KMS-11 (cell line): ENCODE results near the gene FHIT.

Experiments
- H2AFZ ChIP-seq: fragments of 200-600 bp; sonication (generic); 2 replicates; pipeline ENCODE4 v1.6.1; 2016; ENCODE audit warnings: antibody characterized with exemption, mixed run types, low read depth
- H3K27ac ChIP-seq: fragments of 200-600 bp; sonication (generic); 2 replicates; pipeline ENCODE4 v1.6.1; 2016; ENCODE audit warnings: mild to moderate bottlenecking, mixed run types
- H3K27me3 ChIP-seq: fragments of 200-600 bp; sonication (generic); 2 replicates; pipeline ENCODE4 v1.6.1; 2017; ENCODE audit warnings: mild to moderate bottlenecking, low read depth, mixed run types, moderate library complexity; ENCODE audit not compliant: insufficient read depth
- H3K36me3 ChIP-seq: fragments of 200-600 bp; sonication (generic); 2 replicates; pipeline ENCODE4 v1.6.1; 2017; ENCODE audit warnings: mild to moderate bottlenecking, mixed run types; ENCODE audit not compliant: insufficient read depth
- H3K4me1 ChIP-seq: fragments of 200-600 bp; sonication (generic); 2 replicates; pipeline ENCODE4 v1.6.1; 2016; ENCODE audit warnings: mild to moderate bottlenecking, low read depth, mixed run types; ENCODE audit not compliant: poor library complexity, severe bottlenecking
- H3K4me2 ChIP-seq: fragments of 200-600 bp; sonication (generic); 2 replicates; pipeline ENCODE4 v1.7.0; 2016; ENCODE audit warnings: mild to moderate bottlenecking, mixed run types
- H3K4me3 ChIP-seq: fragments of 200-600 bp; sonication (generic); IDR thresholded peaks from 2 replicates; pipeline ENCODE4 v1.6.1; 2017; ENCODE audit warnings: low read depth, low read length, mixed read lengths; ENCODE audit not compliant: insufficient read depth
- H3K79me2 ChIP-seq: fragments of 200-600 bp; sonication (generic); 2 replicates; pipeline ENCODE4 v1.6.1; 2016; ENCODE audit warnings: low read depth, mixed run types; ENCODE audit not compliant: insufficient read depth
- H3K9ac ChIP-seq: fragments of 200-600 bp; sonication (generic); 2 replicates; pipeline ENCODE4 v1.6.1; 2016; ENCODE audit warnings: mild to moderate bottlenecking, mixed run types
- H4K20me1 ChIP-seq: fragments of 200-600 bp; sonication (generic); 2 replicates; pipeline ENCODE4 v1.6.1; 2016; ENCODE audit warnings: mild to moderate bottlenecking, mixed run types; ENCODE audit not compliant: insufficient read depth
- CTCF ChIP-seq: fragments of 200-600 bp; sonication (generic); conservative IDR thresholded peaks from 2 replicates; pipeline ENCODE4 v1.6.1; 2017; ENCODE audit warnings: low read depth, mild to moderate bottlenecking, antibody characterized with exemption, low read length, moderate library complexity, mixed read lengths

The FHIT gene

GRCh38 chr3:60391292-60391691 lies 860.0 kb downstream of the FHIT start:
- Histone ChIP-seq H3K79me2 (no peaks in the 10 kb centered on the region), H3K27me3 (no peaks in the 10 kb centered on the region), H3K36me3 (no peaks in the 10 kb centered on the region), H3K9ac (no peak overlapping the region), H3K4me1 (no peaks in the 10 kb centered on the region), H3K4me3 (no peak overlapping the region), H3K27ac (no peak overlapping the region), H4K20me1 (no peaks in the 10 kb centered on the region), H2AFZ (no peak overlapping the region), H3K4me2 (no peak overlapping the region)
- TF ChIP-seq CTCF = no peak

DNA sequence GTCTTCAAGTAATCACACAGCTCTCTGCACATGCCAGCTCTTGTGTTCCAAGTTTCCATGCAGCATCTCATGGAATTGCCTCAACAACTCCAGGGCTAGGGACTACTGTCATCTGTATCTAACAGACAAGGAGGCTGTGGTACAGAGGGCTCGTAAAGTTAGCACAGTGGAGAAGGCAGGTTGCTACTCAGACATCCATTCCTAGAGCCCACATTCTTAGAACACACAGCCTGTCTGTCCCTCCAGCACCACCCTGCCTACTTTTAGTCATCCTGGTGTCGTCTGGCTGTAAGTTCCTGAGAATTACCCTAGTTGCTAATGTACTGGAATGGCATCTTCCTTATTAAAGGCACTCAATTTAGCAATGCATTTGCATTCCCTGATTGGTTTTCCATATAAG lies 862.5 kb downstream of the FHIT start:
- no peaks in the 10 kb centered on the region for H3K27me3 ChIP-seq
- TF ChIP-seq CTCF = no peak

DNA sequence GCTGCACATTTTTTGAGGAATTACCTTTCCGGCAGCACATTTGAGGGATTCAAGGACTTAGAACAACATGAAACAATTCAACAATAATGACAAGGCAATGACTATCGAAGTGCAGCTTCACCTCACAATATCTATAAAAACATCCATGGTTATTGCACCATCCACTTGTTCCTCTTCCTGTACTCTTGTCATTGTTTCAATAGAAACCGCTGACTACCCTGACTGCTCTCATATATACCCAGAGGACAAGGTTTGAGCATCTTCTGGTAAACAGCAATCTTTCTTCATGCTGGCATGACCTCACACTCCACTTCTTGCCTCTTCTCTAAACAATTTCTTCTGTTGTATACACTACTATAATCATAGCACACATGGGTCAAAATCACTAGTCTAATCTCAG lies 864.9 kb downstream of the FHIT start:
- no peak overlapping the region for H3K4me2 ChIP-seq
- no peaks in the 10 kb centered on the region for H3K4me1 ChIP-seq
- no peaks in the 10 kb centered on the region for H3K36me3 ChIP-seq
- H4K20me1 ChIP-seq = no peaks in the 10 kb centered on the region
- H3K27ac ChIP-seq = no peak overlapping the region
- no peak overlapping the region for H3K9ac ChIP-seq
- no peaks in the 10 kb centered on the region for H3K79me2 ChIP-seq
- H3K27me3 ChIP-seq = no peaks in the 10 kb centered on the region
- no peak overlapping the region for H3K4me3 ChIP-seq
- TF ChIP-seq CTCF = no peak
- no peak overlapping the region for H2AFZ ChIP-seq

More for the DNA sequence above, 862.5 kb downstream of the FHIT start:
- Histone ChIP-seq H3K4me2 (no peak overlapping the region), H2AFZ (no peak overlapping the region), H3K4me3 (no peak overlapping the region), H3K9ac (no peak overlapping the region), H3K27ac (no peak overlapping the region), H4K20me1 (no peaks in the 10 kb centered on the region), H3K79me2 (no peaks in the 10 kb centered on the region), H3K4me1 (no peaks in the 10 kb centered on the region), H3K36me3 (no peaks in the 10 kb centered on the region)

DNA sequence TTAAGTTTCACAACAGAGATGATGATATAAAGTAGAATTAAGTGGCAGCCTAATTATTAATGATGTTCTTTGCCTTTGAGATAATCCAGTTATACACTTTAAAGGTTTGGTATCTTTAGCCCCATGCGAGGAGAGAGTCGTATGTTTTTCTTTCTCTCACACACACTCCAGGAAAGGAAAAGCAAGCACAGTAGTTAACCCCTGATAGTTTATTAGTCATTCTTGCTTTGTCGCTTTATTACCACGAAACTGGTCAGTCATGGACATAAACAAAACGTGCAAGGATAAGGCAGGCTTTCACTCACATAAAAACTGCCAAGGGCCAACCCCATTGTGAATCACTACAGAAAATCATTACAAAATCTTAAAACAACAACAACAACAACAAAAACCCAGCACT lies 866.9 kb downstream of the FHIT start:
- no peak overlapping the region for H3K4me2 ChIP-seq
- TF ChIP-seq CTCF = no peak
- no peaks in the 10 kb centered on the region for H3K4me1 ChIP-seq
- no peak overlapping the region for H3K9ac ChIP-seq
- H3K36me3 ChIP-seq = no peaks in the 10 kb centered on the region
- no peak overlapping the region for H2AFZ ChIP-seq
- H3K27ac ChIP-seq = no peak overlapping the region
- H3K4me3 ChIP-seq = no peak overlapping the region
- H4K20me1 ChIP-seq = no peaks in the 10 kb centered on the region
- no peaks in the 10 kb centered on the region for H3K79me2 ChIP-seq
- no peaks in the 10 kb centered on the region for H3K27me3 ChIP-seq

DNA sequence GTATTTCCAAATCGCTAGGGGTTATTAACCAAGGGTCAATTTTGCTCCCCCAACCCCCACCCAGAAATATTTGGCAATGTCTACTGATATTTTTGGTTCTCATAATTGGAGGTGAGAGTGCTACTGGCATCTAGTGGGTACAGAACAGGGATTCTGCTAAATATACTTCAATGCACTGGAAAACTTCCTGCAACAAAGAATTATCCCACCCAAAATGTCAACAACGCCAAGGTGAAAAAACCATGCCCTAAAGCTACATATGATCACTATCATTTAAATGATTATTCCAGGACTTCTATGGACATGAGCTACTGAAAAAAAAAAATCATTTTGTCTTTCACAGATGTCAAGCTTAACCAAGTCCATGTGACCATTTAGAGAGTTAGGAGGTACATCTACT lies 867.9 kb downstream of the FHIT start:
- no peaks in the 10 kb centered on the region for H3K36me3 ChIP-seq
- no peak for TF ChIP-seq CTCF
- no peak overlapping the region for H3K27ac ChIP-seq
- no peaks in the 10 kb centered on the region for H4K20me1 ChIP-seq
- no peaks in the 10 kb centered on the region for H3K4me1 ChIP-seq
- H3K9ac ChIP-seq = no peak overlapping the region
- no peaks in the 10 kb centered on the region for H3K79me2 ChIP-seq
- no peaks in the 10 kb centered on the region for H3K27me3 ChIP-seq
- no peak overlapping the region for H3K4me3 ChIP-seq
- H2AFZ ChIP-seq = no peak overlapping the region
- H3K4me2 ChIP-seq = no peak overlapping the region
